Thoracic aorta endothelial cell (primary cell): ENCODE results near the gene GPR25. TPM values are rescaled to one million over a fixed set of nuclear protein-coding genes. Genes with fewer than 3 reads are reported as not detected.

Source experiments
- total RNA-seq: library from RNA; depleted of rRNA; stranded (reverse); fragments of >200 nt; gene quantifications from 2 replicates; pipeline ENCODE4 v1.2.3, GENCODE V29; 2012

The GPR25 gene, protein sequence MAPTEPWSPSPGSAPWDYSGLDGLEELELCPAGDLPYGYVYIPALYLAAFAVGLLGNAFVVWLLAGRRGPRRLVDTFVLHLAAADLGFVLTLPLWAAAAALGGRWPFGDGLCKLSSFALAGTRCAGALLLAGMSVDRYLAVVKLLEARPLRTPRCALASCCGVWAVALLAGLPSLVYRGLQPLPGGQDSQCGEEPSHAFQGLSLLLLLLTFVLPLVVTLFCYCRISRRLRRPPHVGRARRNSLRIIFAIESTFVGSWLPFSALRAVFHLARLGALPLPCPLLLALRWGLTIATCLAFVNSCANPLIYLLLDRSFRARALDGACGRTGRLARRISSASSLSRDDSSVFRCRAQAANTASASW
- not detected in 2 replicates for total RNA-seq

DNA sequence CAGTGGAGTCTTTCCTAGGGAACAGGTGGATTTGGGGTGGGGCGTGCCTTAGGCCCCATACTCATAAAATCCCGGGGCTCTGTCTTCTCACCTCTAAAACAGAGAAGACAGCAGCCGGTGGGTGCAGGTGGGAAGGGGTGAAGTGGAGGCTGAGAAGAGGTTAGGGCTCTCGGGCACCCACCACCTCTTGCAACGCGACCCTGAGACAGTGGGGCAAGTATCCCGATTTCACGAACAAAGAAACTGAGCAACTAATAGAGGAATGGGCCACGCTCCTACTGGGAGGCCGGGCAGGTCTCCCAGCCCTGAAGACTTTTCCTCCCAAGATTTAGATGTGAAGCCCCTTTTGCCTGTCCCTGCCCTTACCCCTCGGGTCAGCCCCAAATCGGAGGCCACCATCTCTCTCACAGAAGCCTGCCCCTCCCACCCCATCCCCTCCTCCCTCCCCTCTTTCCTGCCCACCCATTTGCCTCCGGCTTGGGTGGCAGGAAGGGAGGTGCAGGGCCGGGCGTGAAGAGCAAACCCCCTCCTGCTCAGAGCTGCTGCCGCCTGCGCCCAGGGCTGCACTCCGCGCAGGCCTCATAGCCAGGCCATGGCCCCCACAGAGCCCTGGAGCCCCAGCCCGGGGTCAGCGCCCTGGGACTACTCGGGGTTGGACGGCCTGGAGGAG is at the start of gene GPR25:
TSS of gene GPR25 (plus strand) at position 536 of the 670 bp plus-strand sequence. CDS start at position 593, 57 bp downstream.

GRCh38 chr1:200894712-200895442 is 22.1 kb downstream of the GPR25 start, which contains the start of gene INAVA:
TSS of gene INAVA (plus strand) at chr1:200894900. CDS start at chr1:200898401, 3,501 bp downstream.

Other genes with a start within 250 kb of the GPR25 start
- gene DDX59, start 203.1 kb upstream of the GPR25 start, total RNA-seq = 12.6 and 13.9 TPM in 2 replicates
- 69.9 and 73.9 TPM in 2 replicates for gene CAMSAP2, start 134.1 kb upstream of the GPR25 start, total RNA-seq
- gene INAVA, start 21.9 kb downstream of the GPR25 start, total RNA-seq = under 0.01 TPM in 1 of 2 replicates, not detected in the other
- 2.7 TPM in 2 replicates for gene KIF21B, start 150.7 kb downstream of the GPR25 start, total RNA-seq
- not detected in 2 replicates for gene CACNA1S, start 239.4 kb downstream of the GPR25 start, total RNA-seq